HG03196 (cell line): ENCODE measurements around the gene HOXD11.

ENCODE experiments used
- ATAC-seq: cut with Tn5 transposase; IDR thresholded peaks from one replicate; pipeline ENCODE4 v1.9.1; 2021; ENCODE audit not compliant: unreplicated experiment

HOXD11 gene

DNA sequence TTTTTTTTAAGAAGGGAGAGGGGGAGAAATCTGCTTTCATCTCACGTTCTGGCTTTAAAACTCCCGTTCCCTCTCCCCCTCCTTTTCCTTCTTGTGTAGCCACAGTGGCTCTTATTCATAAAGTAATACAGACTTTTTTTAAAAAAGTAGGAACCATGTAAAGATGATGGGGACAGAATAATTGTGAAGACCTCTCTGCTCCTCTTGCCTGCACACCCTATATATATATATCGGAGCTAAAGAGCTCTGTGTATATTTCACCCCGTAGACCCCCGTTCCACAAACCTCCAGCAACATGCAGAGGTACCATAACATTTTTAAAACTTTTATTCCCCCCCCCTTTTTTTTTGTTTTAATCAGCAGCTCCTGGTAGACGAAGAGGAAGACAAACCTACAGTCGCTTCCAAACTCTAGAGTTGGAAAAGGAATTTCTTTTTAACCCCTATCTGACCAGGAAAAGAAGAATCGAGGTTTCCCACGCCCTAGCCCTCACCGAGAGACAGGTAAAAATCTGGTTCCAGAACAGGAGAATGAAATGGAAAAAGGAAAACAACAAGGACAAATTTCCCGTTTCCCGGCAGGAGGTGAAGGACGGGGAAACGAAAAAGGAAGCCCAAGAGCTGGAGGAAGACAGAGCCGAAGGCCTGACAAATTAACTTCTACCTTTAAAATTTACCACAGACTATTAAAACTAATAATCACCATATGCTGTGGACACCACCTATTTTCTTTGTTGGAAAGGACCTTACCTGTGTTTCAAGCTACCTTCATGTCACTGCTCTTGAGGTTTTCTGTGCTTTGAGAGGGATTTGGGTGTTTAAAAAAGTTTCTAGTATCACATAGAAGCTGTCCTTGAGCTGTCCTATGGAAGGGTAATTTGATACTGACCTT is 24.1 kb downstream of the HOXD11 start:
- no peak for ATAC-seq

DNA sequence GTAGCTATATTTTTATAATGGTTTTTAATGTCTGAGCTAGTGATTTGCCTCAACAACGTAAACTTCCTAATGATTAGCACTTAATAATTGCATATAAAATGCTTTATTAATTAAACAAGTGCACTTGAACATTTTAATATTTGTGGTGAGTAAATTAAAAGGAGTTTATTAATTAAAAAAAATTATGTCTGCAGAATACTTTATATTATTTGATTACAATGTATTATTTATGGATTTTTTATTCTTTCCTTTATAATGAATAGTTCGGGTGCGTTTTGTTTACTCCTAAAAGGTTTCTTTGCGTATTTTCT is 24.7 kb downstream of the HOXD11 start:
- ATAC-seq: no peak

DNA sequence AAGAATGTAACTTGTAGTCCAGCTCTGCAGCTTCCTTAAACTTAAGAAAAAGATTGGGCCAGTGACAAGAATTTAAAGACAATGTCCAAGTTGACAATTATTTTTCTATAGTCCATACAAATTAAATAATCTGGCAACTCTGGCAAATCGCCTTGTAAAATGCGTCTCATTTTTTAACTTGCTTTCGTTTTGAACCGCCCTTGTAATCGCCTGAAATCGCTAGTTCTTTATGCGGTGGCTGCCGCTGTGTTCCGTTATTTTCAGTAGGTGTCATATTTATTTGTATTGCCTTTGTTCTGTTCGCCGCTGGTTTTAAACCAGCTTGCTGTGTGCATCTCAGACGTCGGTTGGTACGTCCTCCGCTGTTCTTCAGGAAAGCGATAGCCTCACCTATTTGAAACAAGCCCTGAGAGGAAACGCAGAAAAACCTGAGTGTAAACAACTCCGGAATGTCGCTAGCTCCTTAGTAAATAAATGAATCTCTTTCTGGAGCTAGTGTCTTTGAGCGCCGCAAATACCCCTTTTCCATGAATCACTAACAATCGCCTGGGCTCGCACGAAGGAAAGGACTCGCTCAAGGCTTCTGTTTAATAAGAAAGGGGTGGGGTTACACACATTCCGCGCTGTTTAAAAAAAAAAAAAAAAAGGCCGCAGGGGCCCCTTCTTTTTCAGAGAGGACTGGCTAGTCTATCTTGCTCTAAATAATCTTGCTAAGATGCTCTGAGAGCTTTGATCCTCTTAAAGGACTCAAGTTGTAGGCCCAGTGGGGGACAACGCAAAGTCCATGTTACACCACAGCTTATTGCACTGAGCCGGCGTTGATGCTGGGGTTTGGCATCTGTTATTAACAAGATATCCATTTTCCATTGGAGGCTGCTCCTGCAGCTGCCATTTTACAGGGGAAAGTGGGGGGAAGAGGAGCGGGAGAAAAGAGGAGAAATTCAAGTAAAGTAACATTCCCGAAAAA is 25.4 kb downstream of the HOXD11 start:
- ATAC-seq: no peak

DNA sequence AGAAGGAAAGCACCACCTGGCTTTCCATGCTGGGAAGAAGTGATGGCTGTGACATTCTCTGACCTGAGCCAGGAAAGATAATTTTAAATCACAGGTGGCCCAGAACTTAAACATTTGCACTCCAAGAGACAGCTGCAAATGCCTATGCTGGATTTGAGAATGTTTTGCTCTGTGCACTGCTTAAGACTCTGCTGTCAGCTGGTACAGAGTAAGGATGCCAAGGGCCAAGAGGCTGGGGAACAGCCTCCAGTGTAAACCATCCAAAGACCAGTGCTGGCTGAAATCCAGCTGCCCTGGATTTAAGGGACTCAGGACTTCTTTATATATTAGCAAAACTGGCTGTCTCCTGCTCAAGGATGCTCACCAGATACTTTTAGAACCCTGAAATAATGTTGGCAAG is 26.3 kb downstream of the HOXD11 start:
- no peak for ATAC-seq

DNA sequence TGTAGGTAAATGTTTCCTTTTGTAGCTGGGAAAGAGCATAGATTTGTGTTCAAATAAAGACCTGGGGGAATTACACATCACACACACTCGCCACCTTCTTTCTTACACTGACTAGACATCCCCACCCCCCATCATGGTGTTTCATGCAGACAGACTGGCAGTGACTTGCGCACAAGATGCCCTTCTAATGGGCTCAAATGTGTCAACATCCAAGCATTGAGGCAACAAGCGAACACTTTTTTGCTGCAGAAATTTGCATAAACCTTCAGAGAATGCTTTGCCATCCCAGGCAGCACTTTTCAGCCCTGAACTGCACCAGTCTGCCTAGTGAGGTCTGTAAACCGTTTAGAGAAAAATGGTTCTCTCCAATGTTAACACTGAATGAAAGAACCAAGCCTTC is 27.0 kb downstream of the HOXD11 start:
- ATAC-seq: no peak

DNA sequence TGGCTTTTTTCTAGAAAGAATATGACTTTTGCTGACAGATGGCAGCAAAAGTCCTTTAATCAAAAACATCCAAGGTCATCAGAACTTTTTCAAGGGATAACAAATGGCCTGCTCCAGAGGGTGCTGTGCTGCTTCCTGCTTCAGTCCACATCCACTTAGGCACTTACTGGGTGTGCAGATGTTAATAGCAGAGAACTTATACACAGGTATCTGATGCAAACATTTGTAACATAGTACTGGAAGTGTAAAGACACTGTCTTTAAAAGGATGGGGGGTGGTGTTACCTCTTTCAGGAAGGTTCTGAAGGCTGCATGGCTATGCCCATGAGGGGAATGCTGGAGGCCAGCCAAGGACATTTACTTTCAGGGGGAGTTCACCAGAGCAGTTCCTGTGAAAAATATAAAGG is 28.0 kb downstream of the HOXD11 start:
- no peak for ATAC-seq

DNA sequence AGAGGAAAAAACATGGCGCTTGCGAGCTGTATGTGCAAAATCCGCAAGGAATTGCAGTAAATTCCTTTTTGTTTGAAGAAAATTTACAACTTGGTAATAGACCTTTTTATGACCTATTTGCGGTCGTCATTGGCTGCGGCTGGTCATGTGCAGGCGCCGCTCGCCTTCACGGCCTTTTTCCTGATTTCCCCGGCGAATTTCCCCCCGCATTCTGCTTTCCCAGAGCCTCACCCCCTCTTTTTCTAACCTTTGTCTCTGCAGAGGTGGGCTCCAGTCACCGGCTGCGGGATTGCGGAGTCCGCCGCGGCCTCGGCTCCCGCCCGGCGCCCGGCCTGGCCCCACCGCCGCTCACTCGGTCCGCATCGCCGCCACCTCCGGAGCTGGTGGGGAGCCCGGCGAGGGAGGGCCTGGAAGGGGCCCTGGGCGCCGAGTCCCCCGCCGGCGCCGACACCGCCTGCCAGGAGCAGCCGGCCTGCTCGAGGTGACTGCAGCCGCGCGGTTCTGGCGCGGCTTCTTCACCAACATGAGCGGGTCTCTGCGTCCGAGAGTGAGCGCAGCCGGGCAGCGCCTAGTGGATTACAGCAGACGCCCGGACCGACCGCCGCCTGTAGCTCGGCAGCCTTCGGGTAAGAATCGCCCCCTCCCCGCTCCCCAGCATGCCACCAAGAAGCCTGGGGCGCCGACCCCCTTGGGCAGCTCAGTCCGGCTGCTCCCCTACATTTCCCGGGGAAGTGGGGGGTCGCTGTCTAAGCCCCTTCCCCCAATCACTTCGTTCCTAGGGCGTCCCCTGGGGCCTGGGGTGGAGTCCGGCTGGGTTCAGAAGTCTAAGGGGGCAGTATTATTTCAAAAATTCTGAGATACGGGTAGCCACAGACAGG is 29.5 kb downstream of the HOXD11 start:
- no peak for ATAC-seq

DNA sequence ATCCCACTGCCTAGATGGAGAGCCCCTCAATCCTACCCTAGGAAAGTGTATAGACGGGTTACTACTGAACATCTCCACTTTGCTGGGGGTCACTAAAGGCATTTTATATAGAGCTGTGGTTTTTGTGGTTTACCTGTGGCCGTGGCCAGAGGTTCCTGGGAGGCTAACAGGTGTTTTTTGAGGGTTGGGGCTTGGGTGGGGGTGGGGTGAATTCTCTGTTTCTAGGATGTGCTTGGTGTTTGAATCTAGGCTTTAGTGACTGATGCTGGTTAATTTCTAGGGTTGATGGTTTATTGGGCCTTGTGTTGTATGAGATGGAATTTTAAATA is 30.1 kb downstream of the HOXD11 start:
- no peak for ATAC-seq

DNA sequence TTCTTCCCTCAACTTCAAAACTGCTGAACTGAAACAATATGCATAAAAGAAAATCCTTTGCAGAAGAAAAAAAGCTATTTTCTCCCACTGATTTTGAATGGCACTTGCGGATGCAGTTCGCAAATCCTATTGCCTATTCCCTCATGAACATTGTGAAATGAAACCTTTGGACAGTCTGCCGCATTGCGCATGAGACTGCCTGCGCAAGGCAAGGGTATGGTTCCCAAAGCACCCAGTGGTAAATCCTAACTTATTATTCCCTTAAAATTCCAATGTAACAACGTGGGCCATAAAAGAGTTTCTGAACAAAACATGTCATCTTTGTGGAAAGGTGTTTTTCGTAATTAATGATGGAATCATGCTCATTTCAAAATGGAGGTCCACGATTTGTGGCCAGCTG is 30.8 kb downstream of the HOXD11 start:
- ATAC-seq: no peak

DNA sequence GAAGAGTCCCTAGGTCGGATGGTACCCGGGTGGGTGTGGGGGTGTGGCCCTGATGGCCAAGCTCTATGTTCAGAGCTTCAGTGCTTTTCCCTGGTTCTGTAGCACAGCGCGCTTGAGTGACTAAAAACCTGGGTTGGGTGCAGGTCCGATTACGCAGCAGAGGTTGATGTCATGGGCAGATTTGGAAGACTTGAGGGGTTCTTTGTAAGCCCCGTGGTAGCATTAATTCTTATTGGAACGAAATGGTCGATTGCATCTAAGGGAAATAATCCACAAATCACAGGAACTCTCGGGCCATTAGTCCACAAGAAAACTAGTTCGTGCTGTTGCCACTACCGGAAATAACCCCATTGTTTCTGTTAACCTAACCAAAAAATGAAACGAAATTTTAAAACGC is 31.4 kb downstream of the HOXD11 start:
- ATAC-seq: no peak

DNA sequence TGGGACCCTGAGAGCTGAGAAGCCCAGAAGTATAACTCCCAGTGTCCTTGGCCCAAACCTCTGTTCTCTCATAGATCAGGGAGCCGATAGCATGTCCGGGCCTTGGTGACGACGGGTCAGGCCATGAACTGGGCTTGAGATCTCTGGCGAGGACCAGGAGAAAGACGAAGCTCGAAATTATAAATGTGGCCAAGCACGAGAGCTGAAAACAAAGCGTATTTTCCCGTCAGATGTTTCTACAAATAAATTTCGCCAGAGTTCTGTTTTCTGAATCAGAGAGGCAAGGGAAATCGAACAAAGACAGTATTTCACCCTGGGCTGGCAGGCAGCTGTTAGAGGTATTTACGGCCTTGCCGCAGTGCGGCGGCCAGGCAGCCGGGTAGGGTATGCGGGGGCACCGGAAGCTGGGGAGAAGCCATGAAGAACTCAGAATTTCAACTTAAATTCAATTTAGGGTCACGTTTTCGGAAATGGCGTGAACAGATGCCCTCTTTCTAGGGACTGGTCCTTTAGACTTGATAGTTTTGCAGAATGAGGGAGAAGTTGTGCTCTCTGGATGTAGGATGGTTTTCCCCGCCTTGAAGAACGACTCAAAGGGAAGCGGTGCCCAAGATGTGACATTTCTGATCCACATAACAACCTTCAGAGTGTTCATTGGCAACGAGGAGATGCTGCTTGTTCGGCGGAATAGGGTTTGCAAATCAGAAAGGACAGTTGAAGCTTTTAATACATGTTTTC is 32.0 kb downstream of the HOXD11 start:
- no peak for ATAC-seq

DNA sequence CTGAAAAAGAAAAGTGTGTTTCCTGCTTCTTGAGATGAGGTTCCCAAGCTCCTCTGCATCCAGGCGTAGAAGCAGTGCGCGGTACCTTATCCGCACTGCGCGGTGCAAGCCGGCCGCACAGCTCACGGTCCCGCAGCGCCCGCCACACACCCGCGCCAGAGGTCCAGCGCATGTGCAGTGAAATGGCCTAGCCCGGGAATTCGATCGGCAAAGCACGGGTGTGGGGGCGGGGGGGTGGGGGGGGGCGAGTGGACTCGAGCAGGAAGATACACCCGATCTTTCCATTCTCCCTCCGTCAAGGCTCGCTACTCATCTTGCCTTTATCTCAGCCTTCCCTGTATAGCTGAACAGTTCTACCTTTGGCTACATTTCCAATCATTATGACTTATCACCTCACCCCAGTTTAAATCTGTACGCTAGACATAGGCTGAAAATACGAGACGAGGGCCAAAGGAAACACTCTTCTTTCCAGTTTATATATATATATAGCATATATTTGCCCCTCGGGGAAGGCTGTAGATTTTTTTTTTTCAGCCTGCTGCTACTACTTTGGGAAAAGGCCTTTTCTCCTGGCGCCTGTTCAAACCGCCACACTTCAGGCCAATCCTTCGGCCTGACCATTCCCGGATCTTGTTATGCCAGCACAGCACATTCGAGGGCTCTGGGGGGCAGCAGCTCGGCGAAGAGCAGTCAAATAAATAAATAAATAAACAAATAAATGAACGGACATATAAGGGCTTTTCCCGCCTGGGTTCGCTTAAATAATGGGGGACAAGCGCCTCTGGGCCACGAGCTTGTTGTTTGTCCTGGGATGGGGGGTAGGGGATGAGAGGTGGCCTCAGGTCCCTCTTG is 32.8 kb downstream of the HOXD11 start:
- ATAC-seq: no peak

DNA sequence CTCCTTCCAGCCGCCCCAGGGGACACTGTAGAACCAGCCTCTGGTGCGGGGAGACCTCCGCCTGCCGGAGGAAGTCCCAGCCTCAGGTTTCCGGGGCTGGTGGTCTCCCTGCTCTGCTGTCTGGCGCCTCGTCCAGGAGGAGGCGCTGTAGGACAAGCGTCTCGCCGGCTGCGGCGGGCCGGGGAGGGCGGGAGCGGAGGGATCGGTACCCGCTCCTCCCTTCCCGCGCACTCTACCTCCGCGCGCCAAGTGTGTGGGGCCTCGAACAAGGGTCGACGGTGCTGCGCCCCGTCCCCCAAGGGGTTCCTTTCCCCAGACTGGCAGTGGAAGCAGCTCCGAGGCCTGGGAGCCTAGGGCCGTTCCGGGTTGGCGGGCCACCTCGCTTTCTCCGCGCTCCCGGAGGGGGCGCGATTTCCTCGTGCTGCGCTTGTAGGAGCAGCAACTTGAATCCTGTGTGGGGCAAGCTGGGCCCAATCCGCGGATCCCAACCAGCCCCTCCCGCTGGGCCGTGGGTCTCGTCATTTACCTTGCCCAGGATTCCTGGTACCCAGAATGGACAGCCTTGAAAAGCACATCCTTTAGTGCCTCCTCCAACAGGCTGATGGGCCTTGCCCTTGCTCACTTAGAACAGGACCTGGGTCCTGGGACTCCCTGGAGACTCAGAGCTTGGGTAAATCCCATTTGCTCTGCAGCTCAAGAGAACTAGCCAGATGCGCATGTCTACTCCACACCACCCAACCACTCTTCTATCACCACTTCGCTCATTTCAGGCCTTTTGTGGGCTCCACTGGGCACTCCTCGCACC is 33.6 kb downstream of the HOXD11 start:
- peak; percentile 92 for ATAC-seq

DNA sequence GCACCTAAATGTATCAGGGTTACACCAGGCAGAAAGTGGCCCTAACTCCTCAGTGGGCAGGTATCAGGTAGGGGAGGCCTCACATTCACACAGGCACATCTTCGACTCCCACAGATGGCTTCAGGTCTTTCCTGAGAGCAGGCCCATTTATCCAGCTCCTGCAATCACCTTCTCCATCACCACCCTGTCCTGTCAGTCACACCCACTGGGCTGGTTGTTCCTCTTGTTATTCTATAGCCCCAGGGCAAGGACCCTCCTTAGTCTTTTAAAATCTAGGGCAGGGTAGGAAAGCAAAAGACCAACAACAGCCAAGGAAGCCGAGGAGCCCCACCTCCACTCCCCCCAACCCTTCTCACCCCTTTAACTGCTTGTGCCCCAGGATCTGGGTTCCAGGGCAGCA is 35.2 kb downstream of the HOXD11 start:
- no peak for ATAC-seq

DNA sequence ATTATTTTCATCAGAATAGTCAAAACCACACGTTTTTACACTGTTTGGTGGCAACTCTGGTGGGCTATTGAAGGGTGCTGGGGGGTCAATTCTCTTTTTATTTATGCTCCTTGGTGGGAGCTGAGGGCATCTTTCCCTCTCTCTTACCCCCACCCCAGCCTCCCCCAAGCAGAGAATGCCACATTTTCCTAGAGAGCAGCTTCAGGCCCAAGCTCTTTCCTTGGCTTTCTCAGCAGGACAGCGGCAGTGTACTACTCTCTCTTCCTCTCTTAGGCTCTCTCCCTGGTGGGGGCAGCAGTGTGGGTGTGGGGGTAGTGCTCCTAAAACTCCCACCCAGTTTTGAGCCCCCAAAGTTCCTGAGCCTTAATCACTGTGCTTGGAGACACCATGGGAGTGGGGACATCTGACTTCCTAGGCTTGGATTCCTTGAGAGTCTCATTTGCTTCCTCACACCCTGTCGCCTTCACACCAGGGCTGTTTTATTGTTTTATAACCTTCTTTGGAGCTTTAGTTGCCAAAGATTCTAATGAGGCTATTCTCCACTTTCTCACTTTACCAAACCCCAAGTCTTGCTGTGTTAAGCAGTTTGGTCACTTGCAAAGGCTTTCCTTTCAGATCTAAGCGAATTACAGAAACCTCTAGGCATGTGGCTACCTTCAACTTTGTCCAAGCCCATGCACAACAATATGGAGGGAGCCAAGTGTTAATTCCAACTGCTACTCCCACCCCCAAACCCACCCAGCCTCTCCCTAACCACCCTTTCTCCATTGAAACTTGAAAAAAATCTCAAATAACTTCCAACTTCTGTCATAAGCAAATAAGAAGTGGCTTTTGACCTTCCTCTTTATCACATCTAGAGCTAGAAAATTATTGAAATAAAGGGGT is 38.2 kb downstream of the HOXD11 start:
- ATAC-seq: no peak

DNA sequence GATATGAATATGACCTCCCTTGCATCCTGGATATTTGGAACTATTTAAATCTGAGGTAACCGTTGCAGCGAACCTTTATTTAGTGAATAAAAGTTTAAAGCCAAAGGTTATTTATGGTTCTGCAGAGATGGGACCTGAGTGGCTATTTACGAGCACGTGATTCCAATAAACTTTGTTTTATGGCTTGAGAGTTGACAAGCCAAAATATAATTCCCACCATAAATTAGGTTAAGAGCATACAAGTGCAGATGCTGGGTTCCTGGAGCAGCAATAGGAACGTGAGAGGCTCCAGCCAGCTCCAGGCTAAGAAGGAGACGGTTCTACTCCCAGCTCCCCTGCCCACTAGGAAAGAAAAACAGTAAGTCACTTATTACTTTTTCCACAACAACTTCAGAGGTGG is 39.0 kb downstream of the HOXD11 start:
- ATAC-seq: no peak

DNA sequence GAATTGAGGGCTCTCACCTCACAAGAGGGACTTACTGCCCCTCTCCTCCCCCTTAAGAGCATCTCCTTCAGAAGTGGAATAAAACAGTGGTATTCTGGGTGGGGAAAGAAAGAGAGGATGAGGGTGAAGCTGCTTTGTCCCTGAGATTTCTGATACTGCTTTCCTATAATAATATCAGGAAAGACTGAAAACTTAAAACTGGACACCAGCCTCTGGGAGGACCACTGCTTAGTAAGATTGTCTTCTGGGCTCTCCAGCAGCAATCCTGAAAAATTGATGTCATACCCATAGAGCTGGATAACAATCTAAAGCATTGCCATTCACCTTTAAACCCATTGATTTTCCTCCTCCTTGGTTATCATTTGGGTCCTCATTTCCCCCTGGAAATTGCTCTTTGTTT is 39.6 kb downstream of the HOXD11 start:
- no peak for ATAC-seq
